Breast epithelium (tissue), 3 donors: ENCODE measurements around the gene EIPR1.

ENCODE experiments used
- CTCF ChIP-seq, 3 donors: fragments of 450-650 bp; IDR thresholded peaks; one replicate each; pipeline ENCODE4 v1.5.1; 2016 to 2017; ENCODE audit warnings: antibody characterized with exemption in 3 of 3, mild to moderate bottlenecking in 3 of 3, moderate library complexity in 3 of 3
- POLR2A ChIP-seq: fragments of 450-650 bp; IDR thresholded peaks from one replicate; pipeline ENCODE4 v1.6.1; 2016; ENCODE audit warnings: antibody characterized with exemption, mild to moderate bottlenecking, moderate library complexity
- POLR2AphosphoS5 ChIP-seq, 3 donors: sonication (generic); formaldehyde crosslinking; IDR thresholded peaks; one replicate each; pipeline ENCODE4 v1.6.1; 2017; ENCODE audit warnings: antibody characterized with exemption in 3 of 3

- TF ChIP-seq POLR2A = no peak
- TF ChIP-seq CTCF (IDR thresholded peaks at IDR 0.05) = no peak
- no peak for TF ChIP-seq POLR2AphosphoS5 (IDR thresholded peaks at IDR 0.05)
Observed at GRCh38 chr2:3421580-3421979, 44.0 kb upstream of the EIPR1 start.
